Measurements from ENCODE around the gene MAN2B1.
A peak's percentile ranks its signal among the peaks of the same experiment; 100 is the strongest.
"Not testable (repeated sequence)": the region's sequence is repeated elsewhere in the genome, so short reads cannot be mapped to it uniquely, and the experiment has no call there.

Gene MAN2B1

DNA sequence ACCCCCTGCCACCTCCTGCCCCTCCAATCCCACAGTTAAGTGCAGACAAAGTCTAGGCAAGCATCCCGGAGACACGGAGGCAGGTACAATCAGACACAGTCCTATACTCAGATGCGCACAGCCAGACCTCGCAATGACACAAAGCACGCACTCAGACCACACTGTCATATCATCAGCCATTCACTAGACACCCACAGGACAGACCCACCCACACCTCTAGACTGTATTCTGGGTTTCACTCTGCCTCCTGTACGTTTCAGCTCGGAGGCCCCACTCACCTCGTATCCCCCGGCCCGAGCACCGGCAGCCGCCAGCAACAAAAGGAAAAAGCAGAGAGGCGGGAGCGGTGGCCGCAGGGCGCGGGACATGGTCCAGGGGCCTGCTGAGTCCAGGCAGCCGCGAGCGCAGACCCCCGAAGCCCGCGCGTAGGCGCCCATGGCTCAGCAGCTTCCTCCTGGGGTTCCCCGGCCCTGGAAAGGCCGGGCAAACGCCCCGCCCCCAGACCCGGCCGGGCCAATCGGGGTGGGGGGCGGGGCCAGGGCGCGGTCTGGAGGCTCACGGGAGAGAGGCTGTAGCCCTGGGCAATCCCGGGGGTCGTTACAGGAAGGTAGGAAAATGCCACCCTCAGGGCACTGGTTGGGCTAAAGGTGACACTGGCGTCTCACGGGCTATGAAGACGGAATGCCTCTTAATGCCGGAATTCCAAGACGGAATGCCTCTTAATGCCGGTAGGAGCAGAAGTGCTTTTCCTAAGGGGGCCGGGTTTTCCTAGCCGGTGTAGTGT, at the start of gene MAN2B1, which contains the start of gene WDR83:
MAN2B1 (minus strand) TSS at position 478 of the 784 bp plus-strand sequence; CDS start at position 437, 41 bp downstream.
WDR83 (plus strand) TSS at position 543 of the 784 bp plus-strand sequence. CDS start 2,984 bp downstream, outside the sequence.
- Histone ChIP-seq H3K9me3 (replicated peaks; ENCODE audit: insufficient read depth, low read length) (no peaks in the 10 kb centered on the region), H3K36me3 (replicated peaks; ENCODE audit: insufficient read depth, low read length) (no peaks in the 10 kb centered on the region), H3K79me2 (ENCODE audit: low read length) (peaks cover 53% of the 10 kb centered on the region), H3K9me2 (replicated peaks; ENCODE audit: insufficient read depth, low read length) (no peaks in the 10 kb centered on the region), H3K4me1 (ENCODE audit: low read length) (peaks cover 22% of the 10 kb centered on the region), H4K20me1 (ENCODE audit: insufficient read depth, low read length) (no peaks in the 10 kb centered on the region), H3F3A (ENCODE audit: insufficient read depth, low read length) (no peaks in the 10 kb centered on the region), H3K4me3 (ENCODE audit: low read length) (peak within 1 kb of the TSS; percentile 95), H3K27ac (ENCODE audit: low read length) (no peak within 1 kb of the TSS), H3K27me3 (replicated peaks; ENCODE audit: insufficient read depth, low read length) (no peaks in the 10 kb centered on the region), H3K9ac (ENCODE audit: low read length) (peak within 1 kb of the TSS; percentile 78), H2AFZ (ENCODE audit: low read length) (peak within 1 kb of the TSS; percentile 95), H3K4me2 (ENCODE audit: low read depth, low read length) (peak within 1 kb of the TSS; percentile 88)
- DNase-seq: peak; percentile 79
- TF ChIP-seq, protein P1, sequence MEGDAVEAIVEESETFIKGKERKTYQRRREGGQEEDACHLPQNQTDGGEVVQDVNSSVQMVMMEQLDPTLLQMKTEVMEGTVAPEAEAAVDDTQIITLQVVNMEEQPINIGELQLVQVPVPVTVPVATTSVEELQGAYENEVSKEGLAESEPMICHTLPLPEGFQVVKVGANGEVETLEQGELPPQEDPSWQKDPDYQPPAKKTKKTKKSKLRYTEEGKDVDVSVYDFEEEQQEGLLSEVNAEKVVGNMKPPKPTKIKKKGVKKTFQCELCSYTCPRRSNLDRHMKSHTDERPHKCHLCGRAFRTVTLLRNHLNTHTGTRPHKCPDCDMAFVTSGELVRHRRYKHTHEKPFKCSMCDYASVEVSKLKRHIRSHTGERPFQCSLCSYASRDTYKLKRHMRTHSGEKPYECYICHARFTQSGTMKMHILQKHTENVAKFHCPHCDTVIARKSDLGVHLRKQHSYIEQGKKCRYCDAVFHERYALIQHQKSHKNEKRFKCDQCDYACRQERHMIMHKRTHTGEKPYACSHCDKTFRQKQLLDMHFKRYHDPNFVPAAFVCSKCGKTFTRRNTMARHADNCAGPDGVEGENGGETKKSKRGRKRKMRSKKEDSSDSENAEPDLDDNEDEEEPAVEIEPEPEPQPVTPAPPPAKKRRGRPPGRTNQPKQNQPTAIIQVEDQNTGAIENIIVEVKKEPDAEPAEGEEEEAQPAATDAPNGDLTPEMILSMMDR (IDR thresholded peaks at IDR 0.05; ENCODE audit: low read length): no peak
- TF ChIP-seq EZH2phosphoT487 (IDR thresholded peaks at IDR 0.05; ENCODE audit: low read length) (no peak), EZH2 (optimal IDR thresholded peaks at IDR 0.05; ENCODE audit: low read depth, low read length) (no peak)

DNA sequence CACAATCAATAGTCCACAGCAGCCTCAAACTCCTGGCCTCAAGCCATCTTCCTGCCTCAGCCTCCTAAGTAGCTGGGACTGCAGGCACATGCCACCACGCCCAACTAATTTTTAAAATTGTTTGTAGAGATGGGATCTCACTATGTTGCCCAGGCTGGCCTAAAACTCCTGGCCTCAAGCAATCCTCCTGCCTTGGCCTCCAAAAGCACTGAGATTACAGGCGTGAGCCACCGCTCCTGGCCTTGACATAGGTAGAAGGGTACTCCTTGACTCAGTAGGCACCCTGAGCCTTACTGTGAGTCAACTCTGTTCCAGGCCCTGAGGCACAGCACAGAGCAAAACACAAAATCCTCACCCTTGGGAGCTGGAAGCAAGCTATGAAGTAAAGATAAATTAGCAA, 49.4 kb upstream of the MAN2B1 start:
- no peak for TF ChIP-seq EZH2 (optimal IDR thresholded peaks at IDR 0.05; ENCODE audit: low read depth, low read length)
- TF ChIP-seq, protein P1 (IDR thresholded peaks at IDR 0.05; ENCODE audit: low read length): no peak
- no peak for TF ChIP-seq EZH2phosphoT487 (IDR thresholded peaks at IDR 0.05; ENCODE audit: low read length)
- no peak overlapping the region for H3K27ac ChIP-seq (ENCODE audit: low read length)
- no peak overlapping the region for H3K4me2 ChIP-seq (ENCODE audit: low read depth, low read length)
- no peak overlapping the region for H3K4me3 ChIP-seq (ENCODE audit: low read length)
- H2AFZ ChIP-seq (ENCODE audit: low read length): no peak overlapping the region
- no peaks in the 10 kb centered on the region for H3F3A ChIP-seq (ENCODE audit: insufficient read depth, low read length)
- H4K20me1 ChIP-seq (ENCODE audit: insufficient read depth, low read length): no peaks in the 10 kb centered on the region
- no peak overlapping the region for H3K9ac ChIP-seq (ENCODE audit: low read length)
- no peaks in the 10 kb centered on the region for H3K4me1 ChIP-seq (ENCODE audit: low read length)
- H3K79me2 ChIP-seq (ENCODE audit: low read length): peaks cover 60% of the 10 kb centered on the region
- no peaks in the 10 kb centered on the region for H3K9me3 ChIP-seq (replicated peaks; ENCODE audit: insufficient read depth, low read length)
- DNase-seq: no peak
- peaks cover 13% of the 10 kb centered on the region for H3K36me3 ChIP-seq (replicated peaks; ENCODE audit: insufficient read depth, low read length)
- no peaks in the 10 kb centered on the region for H3K27me3 ChIP-seq (replicated peaks; ENCODE audit: insufficient read depth, low read length)
- no peaks in the 10 kb centered on the region for H3K9me2 ChIP-seq (replicated peaks; ENCODE audit: insufficient read depth, low read length)

DNA sequence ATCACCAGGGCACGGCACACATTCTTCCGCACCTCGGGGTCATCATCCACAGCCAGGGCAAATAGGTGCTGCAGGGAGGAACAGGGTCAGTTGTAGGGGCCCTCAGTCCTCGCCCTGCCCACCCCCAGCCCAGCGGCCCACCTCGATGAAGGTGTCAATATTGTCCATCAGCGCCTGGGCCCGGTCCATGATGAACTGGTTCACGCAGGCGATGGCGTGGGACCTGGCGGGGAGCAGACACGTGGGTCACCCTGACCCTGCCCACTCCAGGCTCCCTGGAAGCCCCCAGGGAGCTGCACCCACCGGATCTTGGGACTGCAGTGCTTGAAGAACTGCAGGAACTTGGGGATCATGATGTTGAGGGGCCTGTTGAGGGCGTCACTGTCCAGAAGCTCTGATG, 48.6 kb upstream of the MAN2B1 start:
- no peaks in the 10 kb centered on the region for H3K4me1 ChIP-seq (ENCODE audit: low read length)

DNA sequence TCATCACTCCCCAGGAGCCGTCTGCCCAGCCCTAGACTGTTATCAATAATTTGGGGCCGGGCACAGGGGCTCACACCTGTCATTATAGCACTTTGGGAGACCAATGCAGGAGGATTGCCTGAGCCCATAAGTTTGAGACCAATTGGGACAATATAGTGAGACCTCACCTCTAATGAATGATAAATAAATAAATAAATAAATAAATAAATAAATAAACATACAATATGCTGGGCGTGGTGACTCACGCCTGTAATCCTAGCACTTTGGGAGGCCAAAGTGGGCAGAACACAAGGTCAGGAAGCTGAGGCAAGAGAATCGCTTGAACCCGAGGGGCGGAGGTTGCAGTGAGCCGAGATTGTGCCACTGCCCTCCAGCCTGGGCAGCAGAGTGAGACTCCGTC, 46.8 kb upstream of the MAN2B1 start:
- not testable (repeated sequence) for H3K9me2 ChIP-seq (replicated peaks; ENCODE audit: insufficient read depth, low read length); H3K9ac ChIP-seq (ENCODE audit: low read length); H3K4me3 ChIP-seq (ENCODE audit: low read length); DNase-seq; H3K4me2 ChIP-seq (ENCODE audit: low read depth, low read length); H3K27me3 ChIP-seq (replicated peaks; ENCODE audit: insufficient read depth, low read length); H2AFZ ChIP-seq (ENCODE audit: low read length); H3F3A ChIP-seq (ENCODE audit: insufficient read depth, low read length); H3K9me3 ChIP-seq (replicated peaks; ENCODE audit: insufficient read depth, low read length); H3K4me1 ChIP-seq (ENCODE audit: low read length); H3K27ac ChIP-seq (ENCODE audit: low read length); H4K20me1 ChIP-seq (ENCODE audit: insufficient read depth, low read length)
- peaks cover 34% of the 10 kb centered on the region for H3K79me2 ChIP-seq (ENCODE audit: low read length)
- H3K36me3 ChIP-seq (replicated peaks; ENCODE audit: insufficient read depth, low read length): peaks cover 14% of the 10 kb centered on the region

More for the DNA sequence above, 48.6 kb upstream of the MAN2B1 start:
- Histone ChIP-seq H3K36me3 (replicated peaks; ENCODE audit: insufficient read depth, low read length) (peaks cover 16% of the 10 kb centered on the region), H3K9ac (ENCODE audit: low read length) (no peak overlapping the region), H3K4me3 (ENCODE audit: low read length) (no peak overlapping the region), H3K79me2 (ENCODE audit: low read length) (peaks cover 52% of the 10 kb centered on the region), H2AFZ (ENCODE audit: low read length) (no peak overlapping the region), H3K27me3 (replicated peaks; ENCODE audit: insufficient read depth, low read length) (no peaks in the 10 kb centered on the region), H3K9me3 (replicated peaks; ENCODE audit: insufficient read depth, low read length) (no peaks in the 10 kb centered on the region), H3K4me2 (ENCODE audit: low read depth, low read length) (no peak overlapping the region), H3K27ac (ENCODE audit: low read length) (no peak overlapping the region), H3F3A (ENCODE audit: insufficient read depth, low read length) (no peaks in the 10 kb centered on the region), H3K9me2 (replicated peaks; ENCODE audit: insufficient read depth, low read length) (no peaks in the 10 kb centered on the region), H4K20me1 (ENCODE audit: insufficient read depth, low read length) (no peaks in the 10 kb centered on the region)
- DNase-seq: no peak
- TF ChIP-seq, protein P1 (IDR thresholded peaks at IDR 0.05; ENCODE audit: low read length): no peak
- no peak for TF ChIP-seq EZH2phosphoT487 (IDR thresholded peaks at IDR 0.05; ENCODE audit: low read length)
- TF ChIP-seq EZH2 (optimal IDR thresholded peaks at IDR 0.05; ENCODE audit: low read depth, low read length): no peak

DNA sequence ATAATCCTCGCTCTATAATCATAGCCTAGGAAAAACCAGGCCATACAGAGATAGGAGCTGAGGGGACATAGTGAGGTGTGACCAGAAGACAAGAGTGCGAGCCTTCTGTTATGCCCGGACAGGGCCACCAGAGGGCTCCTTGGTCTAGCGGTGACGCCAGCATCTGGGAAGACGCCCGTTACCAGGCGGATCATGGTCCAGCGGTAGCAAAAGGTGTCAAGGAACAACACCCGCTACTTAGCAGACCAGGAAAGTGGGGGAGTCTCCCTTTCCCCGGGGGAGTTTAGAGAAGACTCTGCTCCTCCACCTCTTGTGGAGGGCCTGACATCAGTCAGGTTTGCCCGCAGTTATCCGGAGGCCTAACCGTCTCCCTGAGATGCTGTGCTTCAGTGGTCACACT, 45.5 kb upstream of the MAN2B1 start:
- H3K9ac ChIP-seq (ENCODE audit: low read length); H3F3A ChIP-seq (ENCODE audit: insufficient read depth, low read length); H3K4me3 ChIP-seq (ENCODE audit: low read length); H3K27me3 ChIP-seq (replicated peaks; ENCODE audit: insufficient read depth, low read length); H2AFZ ChIP-seq (ENCODE audit: low read length); H4K20me1 ChIP-seq (ENCODE audit: insufficient read depth, low read length); H3K9me2 ChIP-seq (replicated peaks; ENCODE audit: insufficient read depth, low read length); DNase-seq; H3K4me1 ChIP-seq (ENCODE audit: low read length); H3K4me2 ChIP-seq (ENCODE audit: low read depth, low read length); H3K9me3 ChIP-seq (replicated peaks; ENCODE audit: insufficient read depth, low read length); H3K27ac ChIP-seq (ENCODE audit: low read length): not testable (repeated sequence)
- Histone ChIP-seq H3K79me2 (ENCODE audit: low read length) (peaks cover 25% of the 10 kb centered on the region), H3K36me3 (replicated peaks; ENCODE audit: insufficient read depth, low read length) (peaks cover 14% of the 10 kb centered on the region)

Data from MM.1S (cell line).